PC-9 (cell line): ENCODE results near the gene PRM3. TPM values are rescaled to one million over a fixed set of nuclear protein-coding genes. Genes with fewer than 3 reads are reported as not detected.

ENCODE experiments used
- BruUV-seq: library from RNA; stranded (reverse); fragments of 400-500 nt; replicated peaks from 2 replicates; lab custom pipeline; 2021; lab: Mats Ljungman, UMichigan
- CTCF ChIA-PET: fragments of 300-600 bp; sonication (Branson Sonifier 250); formaldehyde crosslinking; loops from one replicate; lab custom pipeline; 2022; ENCODE audit warnings: antibody characterized with exemption; lab: Charles Lee
- POLR2A ChIA-PET: fragments of 300-600 bp; sonication (Branson Sonifier 250); formaldehyde crosslinking; loops from one replicate; lab custom pipeline; 2022; ENCODE audit warnings: antibody characterized with exemption; ENCODE audit not compliant: unreplicated experiment; lab: Charles Lee
- DNase-seq, 2 experiments: peaks; one replicate each; pipeline versions ENCODE4 v3.0.0 to v3.0.0-alpha.2; 2015 to 2022; ENCODE audit warnings: mixed read lengths in 1 of 2
- H2AFZ ChIP-seq: fragments of 200-600 bp; sonication (generic); 2 replicates; pipeline ENCODE4 v1.8.1; 2017; ENCODE audit warnings: antibody characterized with exemption
- H3F3A ChIP-seq: fragments of 200-600 bp; sonication (generic); 2 replicates; pipeline ENCODE4 v1.8.1; 2017; ENCODE audit warnings: antibody characterized with exemption, mild to moderate bottlenecking, low read depth; ENCODE audit not compliant: insufficient read depth
- H3K27ac ChIP-seq: fragments of 200-600 bp; sonication (generic); 2 replicates; pipeline ENCODE4 v1.6.1; 2016; ENCODE audit warnings: mixed run types
- H3K27me3 ChIP-seq: fragments of 200-600 bp; sonication (generic); 2 replicates; pipeline ENCODE4 v1.6.1; 2016; ENCODE audit warnings: low read depth, mixed run types; ENCODE audit not compliant: insufficient read depth
- H3K36me3 ChIP-seq: fragments of 200-600 bp; sonication (generic); 2 replicates; pipeline ENCODE4 v1.6.1; 2016; ENCODE audit warnings: low read depth, mixed run types
- H3K4me1 ChIP-seq: fragments of 200-600 bp; sonication (generic); replicated peaks from 2 replicates; pipeline ENCODE4 v1.6.1; 2016; ENCODE audit warnings: mixed run types; ENCODE audit not compliant: insufficient read depth
- H3K4me2 ChIP-seq: fragments of 200-600 bp; sonication (generic); 2 replicates; pipeline ENCODE4 v1.6.1; 2017; ENCODE audit warnings: mixed run types
- H3K4me3 ChIP-seq: fragments of 200-600 bp; sonication (generic); 2 replicates; pipeline ENCODE4 v1.6.1; 2016; ENCODE audit warnings: mixed run types
- H3K79me2 ChIP-seq: fragments of 200-600 bp; sonication (generic); 2 replicates; pipeline ENCODE4 v1.6.1; 2017; ENCODE audit warnings: low read depth, mixed run types
- H3K9me2 ChIP-seq: fragments of 200-600 bp; sonication (generic); 2 replicates; pipeline ENCODE4 v1.8.1; 2017; ENCODE audit warnings: mild to moderate bottlenecking; ENCODE audit not compliant: insufficient read depth
- H3K9me3 ChIP-seq: fragments of 200-600 bp; sonication (generic); 2 replicates; pipeline ENCODE4 v1.8.1; 2016; ENCODE audit warnings: low read depth; ENCODE audit not compliant: insufficient read depth
- H4K20me1 ChIP-seq: fragments of 200-600 bp; sonication (generic); 2 replicates; pipeline ENCODE4 v1.8.1; 2017; ENCODE audit not compliant: insufficient read depth
- EZH2 ChIP-seq: fragments of 200-600 bp; sonication (generic); IDR thresholded peaks from 2 replicates; pipeline ENCODE4 v1.8.0; 2017; ENCODE audit warnings: antibody characterized with exemption, low read depth
- intact Hi-C: fragments of 100-400 bp; cut with micrococcal nuclease; formaldehyde crosslinking; loops from one replicate; pipeline ENCODE4 v1.10.0; 2022; ENCODE audit not compliant: unreplicated experiment
- total RNA-seq: library from RNA; stranded (reverse); gene quantifications from 2 replicates; pipeline ENCODE4 v1.2.3, GENCODE V29; 2021
- TF ChIP-seq, protein P1 (sequence below): fragments of 200-600 bp; sonication (generic); conservative IDR thresholded peaks from 2 replicates; pipeline ENCODE4 v1.6.1; 2017; ENCODE audit warnings: mixed run types, antibody characterized with exemption, mild to moderate bottlenecking, moderate library complexity

Gene PRM3
- total RNA-seq, 1 experiment from 2014 or later, result not detected

DNA sequence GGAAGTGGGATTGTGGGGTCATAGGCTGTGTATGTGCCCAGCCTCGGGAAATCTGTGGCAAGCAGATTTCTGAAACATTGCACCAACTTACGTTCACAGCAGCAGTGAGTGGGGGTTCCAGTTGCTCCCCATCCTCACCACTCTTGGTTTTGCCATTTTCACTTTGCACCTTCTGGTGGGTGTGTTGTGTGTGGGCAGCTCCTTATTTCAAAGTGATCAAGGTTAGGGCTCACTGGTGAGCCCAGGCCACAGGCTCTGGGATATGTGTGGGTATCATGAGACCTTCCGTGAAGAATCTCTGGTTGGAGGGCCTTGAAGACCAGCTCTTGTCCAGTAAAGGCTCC lies 37.2 kb upstream of the PRM3 start:
- Histone ChIP-seq H3K9me2 (no peaks in the 10 kb centered on the region), H3K36me3 (no peaks in the 10 kb centered on the region), H3K4me2 (no peak overlapping the region), H4K20me1 (no peaks in the 10 kb centered on the region), H2AFZ (no peak overlapping the region), H3K27ac (no peak overlapping the region), H3F3A (peaks cover 21% of the 10 kb centered on the region), H3K79me2 (no peaks in the 10 kb centered on the region), H3K4me1 (peaks cover 29% of the 10 kb centered on the region), H3K4me3 (no peak overlapping the region), H3K27me3 (no peaks in the 10 kb centered on the region), H3K9me3 (no peaks in the 10 kb centered on the region)
- intact Hi-C loops, result no loop called here
- DNase-seq, result no peak
- CTCF ChIA-PET, result no interaction called here
- TF ChIP-seq, protein P1, sequence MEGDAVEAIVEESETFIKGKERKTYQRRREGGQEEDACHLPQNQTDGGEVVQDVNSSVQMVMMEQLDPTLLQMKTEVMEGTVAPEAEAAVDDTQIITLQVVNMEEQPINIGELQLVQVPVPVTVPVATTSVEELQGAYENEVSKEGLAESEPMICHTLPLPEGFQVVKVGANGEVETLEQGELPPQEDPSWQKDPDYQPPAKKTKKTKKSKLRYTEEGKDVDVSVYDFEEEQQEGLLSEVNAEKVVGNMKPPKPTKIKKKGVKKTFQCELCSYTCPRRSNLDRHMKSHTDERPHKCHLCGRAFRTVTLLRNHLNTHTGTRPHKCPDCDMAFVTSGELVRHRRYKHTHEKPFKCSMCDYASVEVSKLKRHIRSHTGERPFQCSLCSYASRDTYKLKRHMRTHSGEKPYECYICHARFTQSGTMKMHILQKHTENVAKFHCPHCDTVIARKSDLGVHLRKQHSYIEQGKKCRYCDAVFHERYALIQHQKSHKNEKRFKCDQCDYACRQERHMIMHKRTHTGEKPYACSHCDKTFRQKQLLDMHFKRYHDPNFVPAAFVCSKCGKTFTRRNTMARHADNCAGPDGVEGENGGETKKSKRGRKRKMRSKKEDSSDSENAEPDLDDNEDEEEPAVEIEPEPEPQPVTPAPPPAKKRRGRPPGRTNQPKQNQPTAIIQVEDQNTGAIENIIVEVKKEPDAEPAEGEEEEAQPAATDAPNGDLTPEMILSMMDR, result no peak
- TF ChIP-seq EZH2, result no peak
- POLR2A ChIA-PET, result no interaction called here
- no TSS peak for BruUV-seq

DNA sequence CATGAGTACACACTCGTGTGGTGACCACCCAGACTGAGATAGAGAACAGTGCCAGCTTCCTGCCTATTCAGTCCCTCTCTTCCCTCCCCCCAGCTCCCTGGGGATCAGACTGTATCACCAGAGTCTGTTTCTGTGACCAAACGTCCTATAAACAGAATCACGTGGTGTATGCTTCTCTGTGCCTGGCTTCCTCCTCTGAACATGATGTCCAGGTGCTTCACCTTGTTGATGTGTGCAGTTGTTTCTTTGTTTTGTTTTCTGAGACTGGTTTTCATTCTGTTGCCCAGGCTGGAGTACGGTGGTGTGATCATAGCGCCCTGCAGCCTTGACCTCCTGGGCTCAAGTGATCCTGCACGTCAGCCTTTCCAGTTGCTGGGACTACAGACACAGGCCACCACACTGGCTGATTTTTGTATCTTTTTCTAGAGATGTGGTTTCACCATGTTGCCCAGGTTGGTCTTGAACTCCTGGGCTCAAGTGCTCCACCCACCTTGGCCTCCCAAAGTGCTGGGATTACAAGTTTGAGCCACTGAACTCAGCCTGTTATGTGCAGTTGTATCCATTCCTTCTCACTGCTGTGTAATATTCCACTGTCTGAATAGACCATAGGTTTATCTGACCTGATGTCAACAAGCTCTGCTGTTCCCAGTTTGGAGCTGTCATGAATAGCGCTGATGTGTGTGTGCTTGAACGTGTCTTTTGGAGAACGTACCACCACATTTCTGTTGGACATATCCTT lies 36.6 kb upstream of the PRM3 start:
- ChIA-PET CTCF (interaction anchor here (0.7 kb wide), 1 partner anchor 43 kb away, joined by 5 read pairs; no protein-coding TSS in a partner anchor), POLR2A (no interaction called here)
- Histone ChIP-seq H3K79me2 (no peaks in the 10 kb centered on the region), H3K36me3 (no peaks in the 10 kb centered on the region), H3K27me3 (no peaks in the 10 kb centered on the region), H3K9me2 (no peaks in the 10 kb centered on the region), H3K4me1 (peaks cover 29% of the 10 kb centered on the region), H2AFZ (no peak overlapping the region), H3K9me3 (no peaks in the 10 kb centered on the region), H4K20me1 (no peaks in the 10 kb centered on the region), H3K4me3 (no peak overlapping the region), H3K4me2 (no peak overlapping the region), H3F3A (peaks cover 21% of the 10 kb centered on the region), H3K27ac (no peak overlapping the region)
- intact Hi-C loops, result no loop called here
- TF ChIP-seq, protein P1, result no peak
- no peak for TF ChIP-seq EZH2
- no TSS peak for BruUV-seq
- no peak for DNase-seq

DNA sequence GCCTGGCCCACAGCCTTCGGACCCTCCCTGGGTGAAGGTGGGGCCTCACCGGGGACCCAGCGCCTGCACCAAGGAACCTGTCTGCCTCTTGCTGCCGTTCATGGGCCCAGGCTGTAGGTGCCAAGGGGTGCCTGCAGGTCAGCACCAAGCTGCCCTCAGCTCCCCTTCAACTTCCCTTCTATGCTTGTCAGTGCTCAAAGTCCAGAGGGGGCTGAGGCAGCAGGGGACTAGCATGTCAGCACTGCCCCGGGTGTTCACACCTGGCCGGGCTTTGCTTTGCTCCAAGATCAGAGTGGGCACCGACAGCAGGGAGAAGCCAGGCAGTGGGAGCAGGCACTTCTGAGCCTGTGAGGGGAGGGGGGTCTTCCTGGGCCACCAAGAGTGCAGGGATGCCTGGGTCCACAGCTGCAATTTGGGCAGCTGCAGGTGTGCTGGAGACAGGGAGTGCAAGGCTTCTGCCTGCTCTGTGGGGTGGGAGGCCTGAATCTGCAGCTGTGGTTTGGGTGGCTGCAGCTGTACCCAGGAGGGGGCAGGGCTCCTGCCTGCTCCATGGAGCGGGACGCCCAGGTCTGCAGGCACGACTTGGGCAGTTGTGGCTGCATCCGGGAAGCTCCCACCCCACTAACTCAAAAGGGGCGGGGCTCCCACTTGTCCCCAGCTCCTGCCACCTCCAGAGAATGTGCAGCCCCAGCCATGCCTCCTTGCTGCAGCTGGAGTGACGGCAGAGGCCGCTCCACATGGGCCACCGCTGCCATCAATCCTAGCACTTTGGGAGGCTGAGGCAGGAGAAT lies 35.3 kb upstream of the PRM3 start:
- no peaks in the 10 kb centered on the region for H3K27me3 ChIP-seq
- no peaks in the 10 kb centered on the region for H3K79me2 ChIP-seq
- no peak overlapping the region for H3K4me3 ChIP-seq
- H3K4me2 ChIP-seq, result no peak overlapping the region
- no peaks in the 10 kb centered on the region for H4K20me1 ChIP-seq
- no peak overlapping the region for H3K27ac ChIP-seq
- peaks cover 19% of the 10 kb centered on the region for H3F3A ChIP-seq
- CTCF ChIA-PET, result no interaction called here
- intact Hi-C loops, result no loop called here
- H2AFZ ChIP-seq, result no peak overlapping the region
- no peaks in the 10 kb centered on the region for H3K9me3 ChIP-seq
- TF ChIP-seq EZH2, result no peak
- TF ChIP-seq, protein P1, result no peak
- POLR2A ChIA-PET, result no interaction called here
- no peaks in the 10 kb centered on the region for H3K36me3 ChIP-seq
- H3K4me1 ChIP-seq, result peaks cover 24% of the 10 kb centered on the region
- BruUV-seq, result no TSS peak
- H3K9me2 ChIP-seq, result no peaks in the 10 kb centered on the region
- DNase-seq, result no peak
